PFSK-1 (cell line): ENCODE results near the gene TMEM182.

Experiments used
- FOXP2 ChIP-seq: optimal IDR thresholded peaks from 2 replicates; pipeline ENCODE3; 2011; ENCODE audit warnings: borderline replicate concordance, control low read depth, inconsistent platforms; ENCODE audit not compliant: insufficient read depth; ENCODE audit errors: extremely low read length, extremely low read depth
- POLR2AphosphoS5 ChIP-seq: IDR thresholded peaks from 2 replicates; pipeline ENCODE4 v1.6.1; 2012; ENCODE audit warnings: low read depth, mild to moderate bottlenecking, control low read depth, low read length, moderate library complexity
- SIN3A ChIP-seq: IDR thresholded peaks from 2 replicates; pipeline ENCODE4 v1.6.1; 2012; ENCODE audit warnings: mild to moderate bottlenecking, low read length, moderate library complexity, borderline replicate concordance; ENCODE audit not compliant: insufficient read depth
- TAF1 ChIP-seq: IDR thresholded peaks from 2 replicates; pipeline ENCODE4 v1.6.1; 2012; ENCODE audit warnings: low read length, control low read depth, borderline replicate concordance; ENCODE audit not compliant: insufficient read depth
- TF ChIP-seq, protein P1 (sequence below), 2 experiments: IDR thresholded peaks; 2 replicates each; pipeline versions ENCODE4 v1.6.1 to v1.8.0; 2011 to 2012; ENCODE audit warnings: low read depth in 2 of 2, low read length in 2 of 2, control low read depth in 1 of 2, inconsistent platforms in 1 of 2, mild to moderate bottlenecking in 1 of 2, moderate library complexity in 1 of 2; ENCODE audit not compliant: insufficient read depth in 1 of 2

The TMEM182 gene

DNA sequence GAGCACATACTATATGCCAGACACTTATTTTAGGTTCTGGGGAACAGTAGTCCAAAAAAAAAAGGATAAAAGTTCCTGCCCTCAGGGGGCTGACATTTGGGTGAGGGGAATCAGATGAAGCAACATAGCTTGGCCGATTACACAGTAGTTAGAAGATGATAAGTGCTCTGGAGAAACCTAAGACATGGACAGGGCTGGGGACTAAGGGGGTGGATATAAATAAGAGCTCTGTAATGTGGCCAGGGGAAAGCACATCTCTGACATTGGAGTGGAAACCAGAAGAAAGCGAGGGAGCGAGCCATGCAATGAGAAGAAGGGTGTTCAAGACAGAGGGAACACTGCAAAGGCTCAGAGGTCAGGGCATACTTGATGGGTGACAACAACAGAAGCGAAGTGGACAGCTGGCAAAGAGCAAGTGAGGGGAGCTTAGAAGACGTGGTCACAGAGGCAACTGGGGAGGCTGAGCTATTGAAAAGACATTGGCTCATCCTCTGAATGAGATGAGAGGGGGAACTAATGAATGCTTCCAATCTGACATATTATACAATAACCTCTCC is 11.4 kb downstream of the TMEM182 start:
- no peak for TF ChIP-seq FOXP2
- TF ChIP-seq, protein P1, sequence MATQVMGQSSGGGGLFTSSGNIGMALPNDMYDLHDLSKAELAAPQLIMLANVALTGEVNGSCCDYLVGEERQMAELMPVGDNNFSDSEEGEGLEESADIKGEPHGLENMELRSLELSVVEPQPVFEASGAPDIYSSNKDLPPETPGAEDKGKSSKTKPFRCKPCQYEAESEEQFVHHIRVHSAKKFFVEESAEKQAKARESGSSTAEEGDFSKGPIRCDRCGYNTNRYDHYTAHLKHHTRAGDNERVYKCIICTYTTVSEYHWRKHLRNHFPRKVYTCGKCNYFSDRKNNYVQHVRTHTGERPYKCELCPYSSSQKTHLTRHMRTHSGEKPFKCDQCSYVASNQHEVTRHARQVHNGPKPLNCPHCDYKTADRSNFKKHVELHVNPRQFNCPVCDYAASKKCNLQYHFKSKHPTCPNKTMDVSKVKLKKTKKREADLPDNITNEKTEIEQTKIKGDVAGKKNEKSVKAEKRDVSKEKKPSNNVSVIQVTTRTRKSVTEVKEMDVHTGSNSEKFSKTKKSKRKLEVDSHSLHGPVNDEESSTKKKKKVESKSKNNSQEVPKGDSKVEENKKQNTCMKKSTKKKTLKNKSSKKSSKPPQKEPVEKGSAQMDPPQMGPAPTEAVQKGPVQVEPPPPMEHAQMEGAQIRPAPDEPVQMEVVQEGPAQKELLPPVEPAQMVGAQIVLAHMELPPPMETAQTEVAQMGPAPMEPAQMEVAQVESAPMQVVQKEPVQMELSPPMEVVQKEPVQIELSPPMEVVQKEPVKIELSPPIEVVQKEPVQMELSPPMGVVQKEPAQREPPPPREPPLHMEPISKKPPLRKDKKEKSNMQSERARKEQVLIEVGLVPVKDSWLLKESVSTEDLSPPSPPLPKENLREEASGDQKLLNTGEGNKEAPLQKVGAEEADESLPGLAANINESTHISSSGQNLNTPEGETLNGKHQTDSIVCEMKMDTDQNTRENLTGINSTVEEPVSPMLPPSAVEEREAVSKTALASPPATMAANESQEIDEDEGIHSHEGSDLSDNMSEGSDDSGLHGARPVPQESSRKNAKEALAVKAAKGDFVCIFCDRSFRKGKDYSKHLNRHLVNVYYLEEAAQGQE (IDR thresholded peaks at IDR 0.05; ENCODE audit: insufficient read depth in 1 of 2, low read depth in 2 of 2, low read length in 2 of 2), result no peak
- no peak for TF ChIP-seq TAF1

DNA sequence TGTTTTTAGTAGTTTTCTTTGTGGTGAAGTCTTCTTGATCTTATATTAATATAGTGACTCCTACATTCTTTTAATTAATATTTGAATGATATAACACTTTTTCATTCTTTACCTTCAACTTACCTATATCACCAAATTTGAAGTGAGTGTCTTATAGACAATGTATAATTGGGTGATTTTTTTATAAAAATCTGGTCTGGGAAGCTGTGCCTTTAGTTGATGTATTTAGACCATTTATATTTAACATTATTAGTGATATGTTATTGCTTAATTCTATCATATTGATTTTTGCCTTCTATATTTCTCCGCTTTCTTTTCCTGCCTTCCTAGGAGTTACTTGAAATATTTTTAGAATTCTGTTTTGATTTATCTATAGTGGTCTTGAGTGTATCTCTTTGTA is 16.4 kb downstream of the TMEM182 start:
- TF ChIP-seq SIN3A (no peak), TAF1 (no peak)

DNA sequence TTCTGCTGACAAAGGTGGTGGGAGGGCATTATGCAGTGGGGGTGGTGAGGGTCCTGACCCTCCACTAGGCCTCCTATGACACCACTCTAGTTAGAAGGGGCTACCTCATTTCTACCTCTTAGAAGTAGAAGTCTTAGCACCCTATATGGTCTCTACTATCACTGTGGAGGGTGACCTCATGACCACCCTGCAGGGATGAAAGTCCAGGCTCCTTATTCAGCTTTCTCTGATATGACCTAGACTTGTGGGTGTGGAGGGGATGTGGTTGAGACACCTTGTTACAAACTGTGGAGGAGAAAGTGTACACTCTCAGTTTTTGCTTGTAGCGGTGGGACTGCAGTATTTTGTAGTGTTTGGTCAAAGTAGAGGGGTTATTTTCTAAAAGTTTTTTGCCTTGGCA is 18.6 kb downstream of the TMEM182 start:
- TF ChIP-seq FOXP2, result no peak
- TF ChIP-seq SIN3A, result no peak
- TF ChIP-seq POLR2AphosphoS5, result no peak
- TF ChIP-seq TAF1, result no peak
- TF ChIP-seq, protein P1 (IDR thresholded peaks at IDR 0.05; ENCODE audit: insufficient read depth in 1 of 2, low read depth in 2 of 2, low read length in 2 of 2), result no peak

DNA sequence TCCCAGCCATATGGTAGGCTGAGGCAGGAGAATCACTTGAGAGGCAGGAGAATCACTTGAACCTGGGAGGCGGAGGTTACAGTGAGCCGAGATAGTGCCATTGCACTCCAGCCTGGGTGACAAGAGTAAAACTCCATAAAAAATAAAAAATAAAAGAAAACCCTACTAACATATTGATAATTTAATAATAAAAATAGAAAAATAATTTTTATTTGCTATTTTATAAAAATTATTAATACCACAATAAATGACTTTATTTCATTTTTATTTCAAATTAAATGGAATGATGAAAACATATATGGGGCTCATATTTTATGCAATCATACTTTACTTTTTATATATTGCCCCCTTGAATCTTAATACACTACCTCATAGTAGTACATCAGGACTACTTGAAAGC is 20.4 kb downstream of the TMEM182 start:
- TF ChIP-seq SIN3A (no peak), POLR2AphosphoS5 (no peak), TAF1 (no peak), FOXP2 (no peak)
- TF ChIP-seq, protein P1 (IDR thresholded peaks at IDR 0.05; ENCODE audit: insufficient read depth in 1 of 2, low read depth in 2 of 2, low read length in 2 of 2), result no peak

DNA sequence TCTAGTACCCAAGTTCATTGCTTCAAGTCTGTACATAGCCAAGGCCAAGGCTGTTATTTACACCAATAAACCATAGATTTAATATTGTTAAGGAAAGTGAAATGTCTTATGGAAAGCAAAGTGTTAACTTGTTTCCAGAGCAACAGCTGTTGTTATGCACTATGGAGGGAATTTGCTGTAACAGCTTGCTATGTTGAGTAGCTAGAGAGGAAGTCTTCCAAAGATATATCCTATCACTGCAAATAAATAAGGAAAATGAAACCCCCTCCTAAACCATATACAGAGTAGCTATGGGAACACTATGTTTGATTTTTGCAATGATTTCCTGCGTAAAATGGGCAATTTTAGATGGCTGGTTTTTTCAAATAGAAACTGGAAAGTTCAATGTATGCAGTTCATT is 21.1 kb downstream of the TMEM182 start:
- TF ChIP-seq SIN3A, result no peak
- TF ChIP-seq POLR2AphosphoS5, result no peak
- TF ChIP-seq FOXP2, result no peak
- TF ChIP-seq, protein P1 (IDR thresholded peaks at IDR 0.05; ENCODE audit: insufficient read depth in 1 of 2, low read depth in 2 of 2, low read length in 2 of 2), result no peak
- no peak for TF ChIP-seq TAF1
